HCT116 (cell line): ENCODE data around the gene LRRIQ1. TPM values are rescaled to one million over a fixed set of nuclear protein-coding genes. Genes with fewer than 3 reads are reported as not detected.
"Not testable (repeated sequence)": the region's sequence is repeated elsewhere in the genome, so short reads cannot be mapped to it uniquely, and the experiment has no call there.

ENCODE experiments used
- ATAC-seq: fragments of 200-7000 bp; cut with Tn5 transposase; 2 replicates; pipeline ENCODE4 v1.9.1; 2020; ENCODE audit warnings: mild to moderate bottlenecking, moderate library complexity
- BruUV-seq: library from RNA; stranded (reverse); fragments of 400-500 nt; replicated peaks from 2 replicates; lab custom pipeline; 2021; lab: Mats Ljungman, UMichigan
- CTCF ChIA-PET: fragments of 300-600 bp; sonication (Branson Sonifier 250); formaldehyde crosslinking; loops from one replicate; lab custom pipeline; 2021; ENCODE audit warnings: antibody characterized with exemption; lab: Charles Lee
- POLR2A ChIA-PET: fragments of 300-600, 350-600 bp; sonication (Branson Sonifier 250); formaldehyde crosslinking; loops from one replicate; lab custom pipeline; 2021; ENCODE audit warnings: antibody characterized with exemption; lab: Charles Lee
- RAD21 ChIA-PET, 2 experiments: fragments of 300-600 bp; sonication (Branson Sonifier 250); formaldehyde crosslinking; loops; one replicate each; lab custom pipeline; 2023; ENCODE audit warnings: low total read pairs in 2 of 2; ENCODE audit not compliant: uncharacterized antibody in 2 of 2, unreplicated experiment in 2 of 2, low non-redundant PET in 1 of 2; lab: Charles Lee
- DNase-seq: peaks from one replicate; pipeline ENCODE4 v3.0.0-alpha.2; 2010; ENCODE audit warnings: low read depth, low spot score
- H2AFZ ChIP-seq: fragments of 200-600 bp; shearing (Covaris generic), sonication (generic); 2 replicates; pipeline ENCODE4 v1.6.1; 2017; ENCODE audit warnings: low read depth, mixed run types, mixed read lengths, antibody characterized with exemption, low read length; ENCODE audit not compliant: poor library complexity, severe bottlenecking
- H3K27ac ChIP-seq: 2 replicates; pipeline ENCODE4 v1.5.1; 2012; ENCODE audit warnings: low read depth, low read length
- H3K27me3 ChIP-seq: fragments of 200-600 bp; sonication (generic); 2 replicates; pipeline ENCODE4 v1.6.1; 2016; ENCODE audit warnings: mixed run types, low read length, mixed read lengths; ENCODE audit not compliant: insufficient read depth
- H3K36me3 ChIP-seq, 2 experiments: fragments of 200-500 bp in 1 of 2; fragments of 200-600 bp in 1 of 2; sonication (Bioruptor generic) in 1 of 2; sonication (generic) in 1 of 2; 2 replicates each; pipeline versions ENCODE4 v1.5.1 to v1.6.1; 2014 to 2016; ENCODE audit warnings: low read length in 2 of 2, inconsistent platforms in 1 of 2, mixed read lengths in 1 of 2, mixed run types in 1 of 2; ENCODE audit not compliant: insufficient read depth in 2 of 2, control insufficient read depth in 1 of 2
- H3K4me1 ChIP-seq, 2 experiments: fragments of 200-600 bp in 1 of 2; sonication (generic) in 1 of 2; 2 replicates each; pipeline versions ENCODE4 v1.5.1 to v1.6.1; 2012 to 2017; ENCODE audit warnings: low read length in 2 of 2, inconsistent platforms in 1 of 2, mild to moderate bottlenecking in 1 of 2, mixed read lengths in 1 of 2, mixed run types in 1 of 2, moderate library complexity in 1 of 2; ENCODE audit not compliant: insufficient read depth in 2 of 2, control insufficient read depth in 1 of 2
- H3K4me2 ChIP-seq: fragments of 200-600 bp; sonication (generic); 2 replicates; pipeline ENCODE4 v1.6.1; 2017; ENCODE audit warnings: mixed run types, low read length, mixed read lengths
- H3K4me3 ChIP-seq, 2 experiments: fragments of 200-600 bp in 1 of 2; sonication (generic) in 1 of 2; replicated peaks in 1 of 2; 2 replicates each; pipeline ENCODE4 v1.5.1; 2011 to 2016; ENCODE audit warnings: low read length in 2 of 2, control low read depth in 1 of 2, low read depth in 1 of 2, mild to moderate bottlenecking in 1 of 2, mixed read lengths in 1 of 2, mixed run types in 1 of 2
- H3K79me2 ChIP-seq: fragments of 200-600 bp; sonication (generic); 2 replicates; pipeline ENCODE4 v1.6.1; 2017; ENCODE audit warnings: mild to moderate bottlenecking, mixed run types, low read length, moderate library complexity, mixed read lengths; ENCODE audit not compliant: insufficient read depth
- H3K9ac ChIP-seq: fragments of 200-600 bp; sonication (generic); 2 replicates; pipeline ENCODE4 v1.6.1; 2016; ENCODE audit warnings: low read length, mixed read lengths
- H3K9me2 ChIP-seq: fragments of 200-600 bp; sonication (generic), shearing (Covaris generic); 2 replicates; pipeline ENCODE4 v1.6.1; 2017; ENCODE audit warnings: mixed run types, mild to moderate bottlenecking, moderate library complexity; ENCODE audit not compliant: insufficient read depth
- H3K9me3 ChIP-seq, 2 experiments: fragments of 200-500 bp in 1 of 2; fragments of 200-600 bp in 1 of 2; sonication (Bioruptor generic) in 1 of 2; sonication (generic) in 1 of 2; 2 replicates each; pipeline ENCODE4 v1.6.1; 2014 to 2017; ENCODE audit warnings: low read length in 2 of 2, mixed read lengths in 2 of 2, inconsistent platforms in 1 of 2, low read depth in 1 of 2, mild to moderate bottlenecking in 1 of 2, mixed run types in 1 of 2, moderate library complexity in 1 of 2; ENCODE audit not compliant: control insufficient read depth in 1 of 2, insufficient read depth in 1 of 2
- H4K20me1 ChIP-seq: fragments of 200-600 bp; sonication (generic), shearing (Covaris generic); 2 replicates; pipeline ENCODE4 v1.6.1; 2017; ENCODE audit warnings: mixed run types, mild to moderate bottlenecking, moderate library complexity; ENCODE audit not compliant: insufficient read depth
- ATF3 ChIP-seq: IDR thresholded peaks from 2 replicates; pipeline ENCODE4 v1.6.1; 2012
- EZH2 ChIP-seq: fragments of 200-600 bp; sonication (generic); IDR thresholded peaks from 2 replicates; pipeline ENCODE4 v1.6.1; 2017; ENCODE audit warnings: antibody characterized with exemption, mixed run types
- FOSL1 ChIP-seq: IDR thresholded peaks from 2 replicates; pipeline ENCODE4 v1.6.1; 2012; ENCODE audit warnings: low read depth
- JUND ChIP-seq: IDR thresholded peaks from 2 replicates; pipeline ENCODE4 v1.6.1; 2012
- POLR2A ChIP-seq: IDR thresholded peaks from 2 replicates; pipeline ENCODE4 v1.7.0; 2011; ENCODE audit warnings: borderline replicate concordance; ENCODE audit not compliant: insufficient read depth, insufficient read length; ENCODE audit errors: extremely low read depth
- POLR2AphosphoS5 ChIP-seq: IDR thresholded peaks from 2 replicates; pipeline ENCODE4 v1.6.1; 2011; ENCODE audit warnings: mild to moderate bottlenecking, low read depth, low read length, moderate library complexity
- RAD21 ChIP-seq: IDR thresholded peaks from 2 replicates; pipeline ENCODE4 v1.6.1; 2012; ENCODE audit warnings: low read depth, mild to moderate bottlenecking
- SP1 ChIP-seq: IDR thresholded peaks from 2 replicates; pipeline ENCODE4 v1.6.1; 2012; ENCODE audit warnings: low read depth
- ZNF274 ChIP-seq: fragments of 200-500 bp; sonication (Bioruptor generic); IDR thresholded peaks from 2 replicates; pipeline ENCODE4 v1.6.1; 2014; ENCODE audit warnings: mild to moderate bottlenecking, low read depth, low read length, inconsistent platforms
- intact Hi-C: fragments of 100-400 bp; cut with micrococcal nuclease; formaldehyde crosslinking; loops from 2 replicates; pipeline ENCODE4 v1.10.0; 2022
- total RNA-seq: library from RNA; stranded (reverse); gene quantifications from one replicate; pipeline ENCODE4 v1.2.1, GENCODE V29; 2021; ENCODE audit not compliant: unreplicated experiment
- TF ChIP-seq, protein P1 (sequence below): IDR thresholded peaks from 2 replicates; pipeline ENCODE4 v1.6.1; 2011; ENCODE audit warnings: mild to moderate bottlenecking, low read length, moderate library complexity; ENCODE audit not compliant: insufficient replicate concordance; ENCODE audit errors: extremely low read depth

LRRIQ1 gene
- total RNA-seq, 1 experiment from 2014 or later = 0.89 TPM

- H3K4me1 ChIP-seq, DNase-seq, H2AFZ ChIP-seq, H3K27me3 ChIP-seq, BruUV-seq, H3K4me2 ChIP-seq, CTCF ChIA-PET, H3K9ac ChIP-seq, H3K9me3 ChIP-seq, H3K36me3 ChIP-seq, H3K9me2 ChIP-seq, H4K20me1 ChIP-seq, RAD21 ChIA-PET, ATAC-seq, POLR2A ChIA-PET, H3K79me2 ChIP-seq, H3K4me3 ChIP-seq, intact Hi-C loops, H3K27ac ChIP-seq: not testable (repeated sequence)
Measured at GRCh38 chr12:85005047-85005446, 31.1 kb upstream of the LRRIQ1 start.

GRCh38 chr12:85005615-85006014, 30.5 kb upstream of the LRRIQ1 start:
- Histone ChIP-seq H3K9me2 (0 out of 2 replicates have a peak, but pooled peaks cover 4% of the 10 kb centered on the region), H3K27me3 (no peaks in the 10 kb centered on the region), H3K4me3 (no peak overlapping the region), H3K36me3 (no peaks in the 10 kb centered on the region), H3K79me2 (no peaks in the 10 kb centered on the region), H3K9ac (no peak overlapping the region), H3K9me3 (no peaks in the 10 kb centered on the region), H3K4me1 (no peaks in the 10 kb centered on the region), H3K4me2 (no peak overlapping the region), H2AFZ (no peak overlapping the region), H3K27ac (no peak overlapping the region), H4K20me1 (no peaks in the 10 kb centered on the region)
- CTCF ChIA-PET = no interaction called here
- no peak for DNase-seq
- TF ChIP-seq ZNF274 (no peak), POLR2AphosphoS5 (no peak), JUND (no peak), EZH2 (no peak), RAD21 (no peak), FOSL1 (no peak), POLR2A (no peak), SP1 (no peak), ATF3 (no peak)
- TF ChIP-seq, protein P1, sequence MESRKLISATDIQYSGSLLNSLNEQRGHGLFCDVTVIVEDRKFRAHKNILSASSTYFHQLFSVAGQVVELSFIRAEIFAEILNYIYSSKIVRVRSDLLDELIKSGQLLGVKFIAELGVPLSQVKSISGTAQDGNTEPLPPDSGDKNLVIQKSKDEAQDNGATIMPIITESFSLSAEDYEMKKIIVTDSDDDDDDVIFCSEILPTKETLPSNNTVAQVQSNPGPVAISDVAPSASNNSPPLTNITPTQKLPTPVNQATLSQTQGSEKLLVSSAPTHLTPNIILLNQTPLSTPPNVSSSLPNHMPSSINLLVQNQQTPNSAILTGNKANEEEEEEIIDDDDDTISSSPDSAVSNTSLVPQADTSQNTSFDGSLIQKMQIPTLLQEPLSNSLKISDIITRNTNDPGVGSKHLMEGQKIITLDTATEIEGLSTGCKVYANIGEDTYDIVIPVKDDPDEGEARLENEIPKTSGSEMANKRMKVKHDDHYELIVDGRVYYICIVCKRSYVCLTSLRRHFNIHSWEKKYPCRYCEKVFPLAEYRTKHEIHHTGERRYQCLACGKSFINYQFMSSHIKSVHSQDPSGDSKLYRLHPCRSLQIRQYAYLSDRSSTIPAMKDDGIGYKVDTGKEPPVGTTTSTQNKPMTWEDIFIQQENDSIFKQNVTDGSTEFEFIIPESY = no peak
- intact Hi-C loops = no loop called here
- POLR2A ChIA-PET = no interaction called here
- no TSS peak for BruUV-seq
- ATAC-seq = no peak
- RAD21 ChIA-PET = no interaction called here
